NCI-H82 (cell line): ENCODE data around the gene SYNDIG1.

Experiments used
- DNase-seq: peaks from one replicate; lab custom pipeline; 2025; lab: John Stamatoyannopoulos, UW

SYNDIG1 gene

GRCh38 chr20:24567508-24567907 is 98.1 kb downstream of the SYNDIG1 start:
- DNase-seq = no peak

- DNase-seq = no peak
Measured at GRCh38 chr20:24568842-24569241, 99.4 kb downstream of the SYNDIG1 start.

- no peak for DNase-seq
Measured at GRCh38 chr20:24571159-24571558, 101.7 kb downstream of the SYNDIG1 start.

GRCh38 chr20:24572140-24572539 is 102.7 kb downstream of the SYNDIG1 start:
- DNase-seq = no peak

GRCh38 chr20:24572862-24573261 is 103.4 kb downstream of the SYNDIG1 start:
- DNase-seq = no peak

GRCh38 chr20:24573557-24573956 is 104.1 kb downstream of the SYNDIG1 start:
- DNase-seq = no peak

- no peak for DNase-seq
Measured at GRCh38 chr20:24574307-24574706, 104.9 kb downstream of the SYNDIG1 start.

- DNase-seq = no peak
Measured at GRCh38 chr20:24574797-24575196, 105.4 kb downstream of the SYNDIG1 start.

GRCh38 chr20:24575811-24576210 is 106.4 kb downstream of the SYNDIG1 start:
- DNase-seq = no peak

GRCh38 chr20:24576447-24576846 is 107.0 kb downstream of the SYNDIG1 start:
- no peak for DNase-seq

- no peak for DNase-seq
Measured at GRCh38 chr20:24577271-24577909, 108.0 kb downstream of the SYNDIG1 start.

- DNase-seq = no peak
Measured at GRCh38 chr20:24578567-24579415, 109.4 kb downstream of the SYNDIG1 start.

GRCh38 chr20:24579475-24579874 is 110.0 kb downstream of the SYNDIG1 start:
- no peak for DNase-seq

GRCh38 chr20:24580006-24580405 is 110.6 kb downstream of the SYNDIG1 start:
- no peak for DNase-seq

GRCh38 chr20:24580855-24581254 is 111.4 kb downstream of the SYNDIG1 start:
- DNase-seq = no peak

GRCh38 chr20:24581443-24582170 is 112.2 kb downstream of the SYNDIG1 start:
- no peak for DNase-seq

- DNase-seq = no peak
Measured at GRCh38 chr20:24582373-24583168, 113.1 kb downstream of the SYNDIG1 start.

GRCh38 chr20:24583169-24583792 is 113.9 kb downstream of the SYNDIG1 start:
- no peak for DNase-seq

- no peak for DNase-seq
Measured at GRCh38 chr20:24584078-24584477, 114.6 kb downstream of the SYNDIG1 start.

GRCh38 chr20:24584538-24585356 is 115.3 kb downstream of the SYNDIG1 start:
- DNase-seq = no peak
